GM12873 (cell line): ENCODE measurements around the gene NUCB1.

ENCODE experiments used
- TF ChIP-seq, protein P1 (sequence below): IDR thresholded peaks from 2 replicates; pipeline ENCODE4 v1.5.1; 2012; ENCODE audit warnings: low read depth, mild to moderate bottlenecking, moderate library complexity, low read length, control low read depth; ENCODE audit not compliant: insufficient read depth; ENCODE audit errors: missing control alignments

The NUCB1 gene

DNA sequence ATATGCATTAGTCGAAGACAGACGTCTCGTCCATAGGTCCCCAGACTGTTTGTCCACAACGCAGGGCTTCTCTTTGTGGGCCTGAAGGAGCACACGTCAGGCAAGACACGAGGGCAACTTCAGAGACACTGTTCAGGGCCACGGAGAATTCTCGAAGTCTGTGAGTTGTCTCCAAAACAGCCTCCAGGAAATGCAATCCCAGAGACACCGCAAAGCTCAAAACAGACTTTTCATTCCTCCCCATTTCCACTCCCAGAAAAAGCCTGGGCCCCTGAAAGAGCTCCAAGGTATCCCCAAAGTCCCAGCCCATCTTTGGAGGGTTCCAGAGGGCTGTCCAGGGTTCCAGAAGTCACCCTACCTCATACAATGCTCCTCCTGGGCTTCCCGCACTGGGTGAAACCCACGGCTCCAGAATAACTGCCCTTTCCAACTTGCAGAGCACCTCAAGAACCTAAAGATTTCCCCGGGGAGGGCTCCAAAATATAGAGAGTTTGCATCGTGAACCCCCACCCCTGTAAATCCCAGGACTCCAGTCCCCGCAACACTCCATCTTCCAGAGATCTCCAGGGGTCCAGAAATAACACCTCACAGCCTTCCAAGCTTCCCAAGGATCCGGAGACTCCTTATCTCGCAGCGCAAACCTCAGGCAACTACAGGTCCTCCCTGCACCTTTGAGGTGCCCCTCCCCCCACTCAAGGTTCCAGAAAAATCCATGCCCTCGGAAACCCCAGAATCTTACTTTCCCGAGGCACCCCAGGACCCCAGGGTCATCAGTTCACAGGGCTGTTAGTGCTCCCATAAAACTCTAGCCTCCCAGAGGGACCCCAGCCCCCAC is 64.3 kb downstream of the NUCB1 start:
- TF ChIP-seq, protein P1, sequence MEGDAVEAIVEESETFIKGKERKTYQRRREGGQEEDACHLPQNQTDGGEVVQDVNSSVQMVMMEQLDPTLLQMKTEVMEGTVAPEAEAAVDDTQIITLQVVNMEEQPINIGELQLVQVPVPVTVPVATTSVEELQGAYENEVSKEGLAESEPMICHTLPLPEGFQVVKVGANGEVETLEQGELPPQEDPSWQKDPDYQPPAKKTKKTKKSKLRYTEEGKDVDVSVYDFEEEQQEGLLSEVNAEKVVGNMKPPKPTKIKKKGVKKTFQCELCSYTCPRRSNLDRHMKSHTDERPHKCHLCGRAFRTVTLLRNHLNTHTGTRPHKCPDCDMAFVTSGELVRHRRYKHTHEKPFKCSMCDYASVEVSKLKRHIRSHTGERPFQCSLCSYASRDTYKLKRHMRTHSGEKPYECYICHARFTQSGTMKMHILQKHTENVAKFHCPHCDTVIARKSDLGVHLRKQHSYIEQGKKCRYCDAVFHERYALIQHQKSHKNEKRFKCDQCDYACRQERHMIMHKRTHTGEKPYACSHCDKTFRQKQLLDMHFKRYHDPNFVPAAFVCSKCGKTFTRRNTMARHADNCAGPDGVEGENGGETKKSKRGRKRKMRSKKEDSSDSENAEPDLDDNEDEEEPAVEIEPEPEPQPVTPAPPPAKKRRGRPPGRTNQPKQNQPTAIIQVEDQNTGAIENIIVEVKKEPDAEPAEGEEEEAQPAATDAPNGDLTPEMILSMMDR = no peak

DNA sequence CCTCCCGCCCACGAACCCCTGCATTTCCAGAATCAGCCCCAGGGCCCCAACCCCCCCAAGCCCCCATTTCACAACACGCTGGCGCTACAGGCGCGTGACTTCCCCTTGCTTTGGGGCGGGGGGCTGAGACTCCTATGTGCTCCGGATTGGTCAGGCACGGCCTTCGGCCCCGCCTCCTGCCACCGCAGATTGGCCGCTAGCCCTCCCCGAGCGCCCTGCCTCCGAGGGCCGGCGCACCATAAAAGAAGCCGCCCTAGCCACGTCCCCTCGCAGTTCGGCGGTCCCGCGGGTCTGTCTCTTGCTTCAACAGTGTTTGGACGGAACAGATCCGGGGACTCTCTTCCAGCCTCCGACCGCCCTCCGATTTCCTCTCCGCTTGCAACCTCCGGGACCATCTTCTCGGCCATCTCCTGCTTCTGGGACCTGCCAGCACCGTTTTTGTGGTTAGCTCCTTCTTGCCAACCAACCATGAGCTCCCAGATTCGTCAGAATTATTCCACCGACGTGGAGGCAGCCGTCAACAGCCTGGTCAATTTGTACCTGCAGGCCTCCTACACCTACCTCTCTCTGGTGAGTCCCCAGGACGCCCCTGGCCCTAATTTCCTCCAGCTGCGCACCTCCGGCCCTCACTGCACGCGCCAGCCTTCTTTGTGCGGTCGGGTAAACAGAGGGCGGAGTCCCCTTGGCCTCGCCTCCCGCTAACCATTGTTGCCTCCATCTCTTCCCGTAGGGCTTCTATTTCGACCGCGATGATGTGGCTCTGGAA is 65.1 kb downstream of the NUCB1 start, which contains the start of gene FTL:
Gene FTL (plus strand): TSS at position 270 of the 766 bp plus-strand sequence. CDS start 199 bp downstream, at position 469.
- TF ChIP-seq, protein P1 = no peak

DNA sequence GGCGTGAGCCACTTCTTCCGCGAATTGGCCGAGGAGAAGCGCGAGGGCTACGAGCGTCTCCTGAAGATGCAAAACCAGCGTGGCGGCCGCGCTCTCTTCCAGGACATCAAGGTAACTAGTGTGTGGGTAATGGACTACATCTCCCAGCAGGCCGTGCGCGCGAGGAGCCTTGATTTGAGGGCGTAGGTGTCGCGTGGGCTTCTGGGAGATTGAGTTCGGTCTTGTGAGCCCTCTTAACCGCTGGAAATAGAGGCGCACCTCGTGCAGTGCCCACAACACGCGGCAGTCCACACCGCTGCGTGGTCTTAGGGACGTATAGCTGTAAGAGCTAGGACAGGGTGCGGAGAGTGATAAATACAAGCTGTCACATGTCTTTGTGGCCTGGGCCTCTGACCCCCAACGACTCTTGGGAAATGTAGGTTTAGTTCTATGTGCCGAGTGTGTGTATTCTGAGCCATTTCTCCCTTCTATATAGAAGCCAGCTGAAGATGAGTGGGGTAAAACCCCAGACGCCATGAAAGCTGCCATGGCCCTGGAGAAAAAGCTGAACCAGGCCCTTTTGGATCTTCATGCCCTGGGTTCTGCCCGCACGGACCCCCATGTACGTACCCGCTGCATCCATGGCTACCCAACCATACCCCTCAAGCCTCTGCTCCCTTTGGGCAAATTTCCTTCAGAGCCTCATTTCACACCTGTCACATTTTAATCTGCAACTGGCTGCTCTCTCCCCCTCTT is 65.9 kb downstream of the NUCB1 start:
- TF ChIP-seq, protein P1 = no peak

DNA sequence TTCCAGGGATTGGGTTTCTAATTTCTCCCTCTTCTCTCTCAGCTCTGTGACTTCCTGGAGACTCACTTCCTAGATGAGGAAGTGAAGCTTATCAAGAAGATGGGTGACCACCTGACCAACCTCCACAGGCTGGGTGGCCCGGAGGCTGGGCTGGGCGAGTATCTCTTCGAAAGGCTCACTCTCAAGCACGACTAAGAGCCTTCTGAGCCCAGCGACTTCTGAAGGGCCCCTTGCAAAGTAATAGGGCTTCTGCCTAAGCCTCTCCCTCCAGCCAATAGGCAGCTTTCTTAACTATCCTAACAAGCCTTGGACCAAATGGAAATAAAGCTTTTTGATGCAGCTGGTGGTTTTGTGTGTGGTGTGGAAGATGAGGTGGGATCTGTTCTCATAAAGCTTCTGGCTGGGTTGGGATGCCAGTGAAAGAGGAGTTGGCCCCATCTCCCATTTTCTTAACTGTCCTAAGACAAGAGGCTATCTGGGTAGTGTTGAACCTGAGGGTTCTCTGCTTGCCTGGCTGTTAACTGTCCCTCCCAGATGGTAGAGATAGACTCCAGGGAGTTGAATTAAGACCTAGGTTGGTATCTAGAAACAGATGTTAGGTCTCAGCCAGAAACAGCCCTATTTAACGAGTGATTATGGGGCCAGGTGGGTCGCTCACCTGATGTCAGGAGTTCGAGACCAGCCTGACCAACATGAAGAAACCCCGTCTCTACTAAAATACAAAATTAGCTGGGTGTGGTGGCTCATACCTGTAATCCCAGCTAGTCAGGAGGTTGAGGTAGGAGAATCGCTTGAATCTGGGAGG is 66.6 kb downstream of the NUCB1 start:
- TF ChIP-seq, protein P1 = no peak

DNA sequence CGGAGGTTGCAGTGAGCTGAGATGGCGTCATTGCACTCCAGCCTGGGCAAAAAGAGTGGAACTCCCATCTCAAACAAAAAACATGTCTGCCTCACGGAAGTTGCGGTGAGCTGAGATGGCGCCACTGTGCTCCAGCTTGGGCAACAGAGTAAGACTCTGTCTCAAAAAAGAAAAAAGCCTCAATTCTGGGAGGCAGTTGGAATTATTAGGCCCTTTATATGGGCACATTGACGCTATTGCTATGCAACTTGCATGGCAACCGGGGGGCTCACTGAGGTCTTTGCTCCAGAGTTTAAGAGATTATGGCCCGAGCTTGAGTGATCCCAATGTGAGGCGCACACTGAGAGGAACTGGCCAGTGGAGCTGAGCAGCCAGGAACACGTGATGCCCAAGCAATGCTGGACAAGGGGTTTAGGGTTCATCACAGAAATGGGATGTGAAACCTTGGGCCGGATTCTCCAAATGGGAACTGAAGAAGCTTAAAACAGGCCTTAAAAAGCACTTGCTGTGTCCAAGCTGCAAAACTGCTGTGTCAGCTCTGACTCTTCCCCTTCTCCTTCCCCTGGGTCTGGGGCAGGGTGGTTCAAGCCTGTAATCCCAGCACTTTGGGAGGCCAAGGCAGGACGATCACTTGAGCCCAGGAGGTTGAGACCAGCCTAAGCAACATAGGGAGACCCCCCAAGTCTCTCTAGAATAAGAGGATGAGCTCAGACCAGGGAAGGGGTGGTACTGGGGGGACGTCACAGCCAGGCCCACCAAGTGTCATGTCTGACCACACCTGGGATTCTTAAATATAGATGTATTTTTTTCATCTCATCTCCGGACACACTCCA is 67.5 kb downstream of the NUCB1 start:
- TF ChIP-seq, protein P1 = no peak

DNA sequence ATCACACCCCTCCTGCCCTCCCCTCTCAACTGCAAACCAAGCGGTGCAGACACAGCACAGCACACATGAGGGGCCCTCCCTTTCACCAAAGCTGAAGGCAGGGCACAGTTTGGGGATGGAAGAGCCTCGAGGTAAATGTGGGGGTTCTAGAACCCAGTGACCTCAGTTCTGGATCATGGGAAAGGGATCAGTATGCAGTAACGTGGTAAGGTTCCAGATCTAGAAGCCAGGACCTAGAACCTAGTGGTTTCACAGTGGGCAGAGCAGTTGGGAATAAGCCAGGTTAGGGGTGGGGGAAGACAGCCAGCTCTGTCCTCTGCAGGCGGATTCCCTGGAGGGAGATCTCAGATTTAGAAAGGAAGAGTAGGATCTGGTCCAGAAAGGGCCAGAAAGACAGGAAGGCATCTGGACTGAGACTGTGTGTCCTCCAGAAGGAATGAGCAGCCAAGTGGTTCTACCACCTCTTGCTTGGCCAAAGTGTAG is 68.1 kb downstream of the NUCB1 start:
- TF ChIP-seq, protein P1 = no peak
